ELF-1 (cell line): Measurements from ENCODE around the gene SBK2.
"Not testable (repeated sequence)": the region's sequence is repeated elsewhere in the genome, so short reads cannot be mapped to it uniquely, and the experiment has no call there.

Source experiments
- DNase-seq: peaks from one replicate; pipeline ENCODE4 v3.0.0-alpha.2; 2016; ENCODE audit warnings: low read depth, low spot score

The SBK2 gene

DNA sequence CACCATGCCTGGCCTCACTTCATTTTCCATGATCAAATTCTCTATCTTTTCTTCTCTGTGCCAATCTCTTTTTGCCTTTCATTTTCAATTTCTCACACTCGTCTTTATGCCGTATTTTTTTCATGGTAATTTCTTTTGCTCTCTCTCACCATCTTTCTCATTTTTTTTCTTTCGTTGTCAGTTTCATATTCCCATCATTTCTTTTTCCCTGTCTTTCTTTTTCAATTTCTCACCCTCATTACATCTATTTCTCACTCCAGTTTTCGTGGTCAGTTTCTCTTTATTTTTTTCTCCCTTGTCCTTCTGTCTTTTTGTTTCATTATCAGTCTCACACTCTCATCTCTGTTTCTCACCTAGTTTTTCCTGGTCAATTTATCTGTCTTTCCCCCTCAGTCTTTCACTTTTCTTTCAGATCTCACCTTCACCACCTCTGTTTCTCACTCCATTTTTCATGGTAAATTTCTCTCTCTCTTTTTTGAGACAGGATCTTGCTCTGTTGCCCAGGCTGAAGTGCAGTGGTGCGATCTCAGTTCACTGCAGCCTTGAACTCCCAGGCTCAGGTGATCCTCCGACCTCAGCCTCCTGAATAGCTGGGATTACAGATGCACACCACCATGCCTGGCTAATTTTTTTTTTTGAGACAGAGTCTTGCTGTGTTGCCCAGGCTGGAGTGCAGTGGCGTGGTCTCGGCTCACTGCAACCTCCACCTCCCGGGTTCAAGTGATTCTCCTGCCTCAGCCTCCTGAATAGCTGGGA, 34.6 kb downstream of the SBK2 start:
- DNase-seq: no peak

DNA sequence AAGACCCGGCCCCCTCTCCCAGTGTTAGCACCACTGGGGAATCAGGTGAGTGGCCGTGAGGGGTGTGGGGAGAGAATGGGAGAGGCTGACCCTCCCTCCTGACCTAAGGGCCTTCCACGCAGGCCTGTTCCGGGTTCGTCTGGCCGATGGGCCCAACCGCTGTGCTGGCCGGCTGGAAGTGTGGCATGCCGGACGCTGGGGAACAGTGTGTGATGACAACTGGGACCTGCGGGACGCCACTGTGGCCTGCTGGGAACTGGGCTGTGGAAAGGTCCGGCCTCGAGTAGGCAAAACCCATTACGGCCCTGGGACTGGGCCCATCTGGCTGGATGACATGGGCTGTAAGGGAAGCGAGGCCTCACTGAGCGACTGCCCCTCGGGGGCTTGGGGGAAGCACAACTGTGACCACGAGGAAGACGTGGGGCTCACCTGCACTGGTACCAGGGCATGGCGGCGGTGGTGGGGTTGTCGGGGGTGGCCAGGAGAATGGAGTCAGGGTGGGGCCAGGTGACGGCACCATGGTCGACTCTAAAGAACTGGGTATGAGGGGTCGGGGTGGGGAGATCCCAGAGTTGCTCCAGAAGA, 36.5 kb downstream of the SBK2 start:
- no peak for DNase-seq

DNA sequence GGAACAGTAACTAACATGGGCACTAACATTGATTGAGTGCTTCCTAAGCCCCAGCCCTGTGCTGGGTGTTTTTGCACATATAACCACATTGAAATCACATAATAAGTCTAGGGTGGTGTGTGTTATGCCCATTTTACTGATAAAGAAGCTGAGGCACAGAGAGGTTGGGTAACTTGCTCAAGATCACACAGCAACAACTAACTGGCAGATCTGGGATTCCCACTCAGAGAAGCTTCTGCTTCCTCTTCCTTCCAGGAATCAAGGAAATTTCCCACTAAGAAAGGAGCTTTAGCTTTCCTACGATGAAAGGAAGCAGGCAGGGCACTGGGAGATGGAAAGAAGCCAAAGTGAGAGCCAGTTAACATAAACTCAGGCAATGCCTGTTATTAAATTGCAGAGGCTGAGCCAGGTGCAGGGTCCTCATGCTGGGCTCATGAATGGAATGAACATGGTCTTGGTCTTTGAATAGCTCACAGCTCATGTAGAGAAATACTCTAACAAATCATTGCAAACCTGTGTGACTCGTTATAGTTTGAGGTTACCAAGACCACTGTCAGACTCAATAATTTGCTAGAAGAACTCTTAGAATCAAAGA, 38.6 kb downstream of the SBK2 start:
- no peak for DNase-seq

DNA sequence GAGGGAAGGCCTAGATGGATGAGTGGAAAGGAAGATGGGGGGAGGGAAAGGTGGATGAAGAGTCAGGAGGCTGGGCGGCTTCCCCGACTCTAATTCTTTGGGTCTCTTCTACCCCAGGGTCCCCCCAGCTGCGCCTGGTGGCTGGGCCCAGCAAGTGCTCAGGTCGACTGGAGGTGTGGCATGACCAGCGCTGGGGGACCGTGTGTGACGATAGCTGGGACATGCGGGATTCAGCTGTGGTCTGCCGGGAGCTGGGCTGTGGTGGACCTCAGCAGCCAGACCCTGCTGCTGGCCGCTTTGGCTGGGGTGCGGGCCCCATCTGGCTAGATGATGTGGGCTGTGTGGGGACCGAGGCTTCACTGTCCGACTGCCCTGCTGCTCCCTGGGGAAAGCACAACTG, 39.2 kb downstream of the SBK2 start:
- no peak for DNase-seq

DNA sequence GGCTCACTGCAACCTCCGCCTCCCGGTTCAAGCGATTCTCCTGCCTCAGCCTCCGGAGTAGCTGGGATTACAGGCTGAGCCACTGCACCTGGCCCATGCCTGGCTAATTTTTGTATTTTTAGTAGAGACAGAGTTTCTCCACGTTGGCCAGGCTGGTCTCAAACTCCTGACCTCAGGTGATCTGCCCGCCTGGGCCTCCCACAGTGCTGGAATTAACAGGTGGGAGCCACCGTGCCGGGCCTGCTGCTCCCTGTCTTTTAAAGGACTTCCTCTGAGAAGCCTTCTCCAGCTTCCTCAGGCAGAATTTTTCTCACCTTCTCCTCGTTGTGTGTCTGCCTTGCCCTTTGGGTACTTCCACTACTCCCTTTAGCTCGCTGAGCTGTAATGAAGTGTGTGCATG, 40.1 kb downstream of the SBK2 start:
- not testable (repeated sequence) for DNase-seq

DNA sequence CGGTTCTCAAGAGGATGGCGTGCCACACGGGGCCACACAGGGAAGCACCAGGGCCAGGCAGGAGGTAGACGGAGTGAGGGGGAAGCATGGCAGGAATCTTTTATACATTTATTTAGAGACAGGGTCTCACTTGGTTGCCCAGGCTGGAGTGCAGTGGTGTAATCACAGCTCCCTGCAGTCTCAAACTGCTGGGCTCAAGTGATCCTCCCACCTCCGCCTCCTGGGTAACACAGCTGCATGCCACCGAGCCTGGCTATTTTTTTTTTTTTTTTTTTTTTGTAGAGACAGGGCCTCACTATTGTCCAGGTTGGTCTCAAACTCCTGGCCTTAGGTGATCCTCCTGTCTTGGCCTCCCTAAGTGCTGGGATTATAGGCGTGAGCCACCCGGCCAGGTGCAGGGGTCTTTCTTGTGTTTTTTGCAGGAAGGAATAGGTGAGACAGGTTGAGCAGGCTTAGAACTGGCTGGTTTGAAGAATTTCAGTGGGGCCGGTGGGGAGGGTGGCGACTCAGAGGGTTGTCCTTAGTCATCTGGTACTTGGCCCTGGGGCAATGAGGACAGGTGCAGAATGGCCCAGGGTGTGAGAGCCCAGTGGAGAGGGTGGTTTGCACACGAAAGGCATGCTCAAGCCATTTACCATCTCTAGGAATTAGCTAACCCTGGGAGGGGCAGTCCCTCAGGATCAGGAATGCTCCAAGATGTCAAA, 41.1 kb downstream of the SBK2 start:
- DNase-seq: peak; percentile 95

DNA sequence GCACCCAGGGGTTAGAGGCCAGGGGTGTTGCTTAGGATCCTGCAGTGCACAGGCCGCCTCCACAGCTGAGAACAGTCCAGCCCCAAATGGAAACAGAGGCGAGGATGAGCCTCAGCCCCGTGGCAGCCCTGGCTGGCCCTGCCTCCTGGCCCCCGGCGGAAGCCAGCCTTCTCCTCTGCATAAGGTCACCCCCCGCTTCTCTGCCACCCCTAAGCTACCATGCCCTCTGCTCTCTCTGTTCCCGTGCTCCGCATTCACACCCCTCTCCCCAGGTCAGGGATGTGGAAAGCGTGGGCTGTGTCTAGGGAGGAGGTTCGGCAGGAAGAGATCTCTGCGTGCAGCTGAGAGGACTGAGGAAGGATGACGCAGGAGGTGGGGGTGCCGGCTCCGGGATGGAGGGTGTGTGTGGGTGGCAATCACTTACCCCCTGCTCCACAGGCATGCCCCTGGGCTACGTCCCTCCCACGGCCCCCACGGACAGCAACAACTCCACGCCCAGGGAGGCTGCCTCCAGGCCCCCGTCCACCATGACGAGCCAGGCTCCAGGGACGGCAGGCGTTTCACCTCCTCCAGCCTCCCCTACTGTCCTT, 42.7 kb downstream of the SBK2 start:
- no peak for DNase-seq

DNA sequence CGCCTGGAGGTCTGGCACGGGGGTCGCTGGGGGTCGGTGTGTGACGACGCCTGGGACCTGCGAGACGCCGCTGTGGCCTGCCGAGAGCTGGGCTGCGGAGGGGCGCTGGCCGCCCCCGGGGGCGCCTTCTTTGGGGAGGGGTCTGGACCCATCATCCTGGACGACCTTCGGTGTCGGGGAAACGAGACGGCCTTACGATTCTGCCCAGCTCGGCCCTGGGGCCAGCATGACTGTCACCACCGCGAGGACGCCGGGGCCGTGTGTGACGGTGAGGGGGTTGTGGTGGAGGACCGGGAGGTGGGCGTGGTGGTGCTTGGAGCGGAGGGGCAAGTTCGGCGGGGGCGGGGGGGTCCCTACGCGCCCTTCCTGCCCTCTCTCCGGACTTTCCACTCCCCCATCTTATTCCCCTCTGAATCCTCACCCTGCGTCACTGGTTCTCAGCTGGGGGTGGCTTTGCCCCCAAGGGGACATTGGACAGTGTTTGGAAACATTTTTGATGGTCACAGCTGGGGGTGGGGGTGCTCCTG, 43.2 kb downstream of the SBK2 start:
- no peak for DNase-seq

DNA sequence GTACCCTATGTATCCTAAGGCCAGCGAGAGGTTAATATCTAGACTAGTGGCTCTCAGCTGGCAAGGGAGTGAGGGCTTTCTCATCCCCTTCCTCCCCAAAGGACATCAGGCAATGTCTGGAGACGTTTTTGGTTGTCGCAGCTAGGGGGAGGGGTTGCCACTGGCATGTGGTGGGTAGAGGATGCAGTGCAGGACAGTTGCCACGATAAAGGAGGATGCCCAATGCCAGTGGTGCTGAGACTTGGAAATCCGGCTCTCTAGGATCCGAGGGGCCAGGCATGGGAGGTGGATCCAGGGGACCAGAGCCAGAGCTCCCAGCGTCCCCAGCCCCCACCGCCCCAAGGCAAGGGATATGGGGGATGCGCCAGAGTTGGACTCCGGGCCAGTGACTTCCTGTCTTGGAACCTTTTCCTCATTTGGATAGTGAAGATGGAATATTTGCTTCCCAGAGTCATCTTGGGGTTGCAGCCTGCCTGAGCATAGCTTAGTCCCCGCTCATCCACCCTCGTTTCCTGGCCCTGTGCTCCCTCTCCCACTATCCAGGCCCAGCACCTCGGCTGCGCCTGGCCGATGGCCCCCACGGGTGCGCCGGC, 43.8 kb downstream of the SBK2 start:
- no peak for DNase-seq

DNA sequence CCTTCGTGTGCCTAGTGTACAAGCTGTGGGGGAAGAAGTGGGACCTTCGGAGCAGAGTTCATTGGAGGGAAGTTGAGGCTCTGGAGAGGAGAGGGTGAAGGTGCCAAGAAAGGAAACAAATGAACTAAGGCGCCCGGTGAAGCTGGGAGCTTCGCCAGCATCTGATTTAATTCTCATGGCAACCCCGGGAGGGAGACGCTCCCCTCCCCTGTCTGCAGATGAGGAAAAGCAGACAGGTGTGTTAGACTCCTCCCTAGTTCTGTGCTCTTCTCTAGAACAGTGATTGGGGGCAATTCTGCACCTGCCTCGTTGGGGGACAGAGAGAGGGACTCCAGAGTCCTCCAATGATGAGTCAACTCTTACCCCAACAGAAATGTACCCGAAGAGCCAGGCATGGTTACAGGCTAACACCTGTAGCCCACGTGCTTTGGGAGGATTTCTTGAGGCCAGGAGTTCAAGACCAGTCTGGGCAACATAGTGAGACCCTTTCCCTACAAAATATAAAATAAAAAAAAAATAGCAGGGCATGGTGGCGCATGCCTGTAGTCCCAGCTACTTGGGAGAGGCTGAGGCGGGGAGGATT, 44.5 kb downstream of the SBK2 start:
- DNase-seq: no peak

DNA sequence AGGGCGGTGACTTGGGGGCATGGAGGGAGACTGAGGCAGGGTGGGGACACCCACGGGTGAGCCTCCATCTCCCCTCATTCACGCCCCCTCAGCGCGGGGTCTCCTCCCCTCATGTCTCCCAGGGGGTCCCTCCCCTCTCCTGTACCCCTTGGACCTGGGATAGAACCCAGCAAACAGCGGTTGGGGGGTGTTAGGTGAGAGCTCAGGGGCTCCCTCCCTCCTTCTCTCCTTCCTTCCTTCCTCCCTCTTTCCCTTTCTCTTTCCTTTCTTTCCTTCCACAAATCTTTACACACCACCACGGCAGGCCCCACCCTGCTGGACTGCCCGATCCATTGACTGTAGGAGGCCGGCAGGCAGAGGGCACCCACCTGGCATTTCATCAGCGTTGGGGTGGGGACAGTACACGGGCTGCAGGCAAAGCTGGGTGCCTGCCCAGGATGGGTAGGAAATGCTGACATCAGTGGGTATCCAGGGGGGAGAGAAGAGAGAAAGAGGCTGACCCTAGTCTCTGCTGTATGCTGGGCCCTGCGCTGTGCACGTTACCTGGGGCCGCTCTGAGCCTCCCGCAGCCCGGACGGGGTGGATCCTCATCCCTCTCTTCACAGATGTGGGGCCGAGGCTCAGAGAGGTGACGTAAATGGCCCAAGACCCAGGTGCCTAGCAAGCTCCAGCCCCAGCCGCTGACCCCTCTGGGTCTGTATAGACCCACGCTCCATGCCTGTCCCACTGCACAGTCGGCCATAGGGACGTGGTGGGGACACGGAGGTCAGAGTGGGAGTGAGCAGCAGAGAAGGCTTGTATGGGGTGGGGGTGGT, 45.2 kb downstream of the SBK2 start:
- DNase-seq: no peak

DNA sequence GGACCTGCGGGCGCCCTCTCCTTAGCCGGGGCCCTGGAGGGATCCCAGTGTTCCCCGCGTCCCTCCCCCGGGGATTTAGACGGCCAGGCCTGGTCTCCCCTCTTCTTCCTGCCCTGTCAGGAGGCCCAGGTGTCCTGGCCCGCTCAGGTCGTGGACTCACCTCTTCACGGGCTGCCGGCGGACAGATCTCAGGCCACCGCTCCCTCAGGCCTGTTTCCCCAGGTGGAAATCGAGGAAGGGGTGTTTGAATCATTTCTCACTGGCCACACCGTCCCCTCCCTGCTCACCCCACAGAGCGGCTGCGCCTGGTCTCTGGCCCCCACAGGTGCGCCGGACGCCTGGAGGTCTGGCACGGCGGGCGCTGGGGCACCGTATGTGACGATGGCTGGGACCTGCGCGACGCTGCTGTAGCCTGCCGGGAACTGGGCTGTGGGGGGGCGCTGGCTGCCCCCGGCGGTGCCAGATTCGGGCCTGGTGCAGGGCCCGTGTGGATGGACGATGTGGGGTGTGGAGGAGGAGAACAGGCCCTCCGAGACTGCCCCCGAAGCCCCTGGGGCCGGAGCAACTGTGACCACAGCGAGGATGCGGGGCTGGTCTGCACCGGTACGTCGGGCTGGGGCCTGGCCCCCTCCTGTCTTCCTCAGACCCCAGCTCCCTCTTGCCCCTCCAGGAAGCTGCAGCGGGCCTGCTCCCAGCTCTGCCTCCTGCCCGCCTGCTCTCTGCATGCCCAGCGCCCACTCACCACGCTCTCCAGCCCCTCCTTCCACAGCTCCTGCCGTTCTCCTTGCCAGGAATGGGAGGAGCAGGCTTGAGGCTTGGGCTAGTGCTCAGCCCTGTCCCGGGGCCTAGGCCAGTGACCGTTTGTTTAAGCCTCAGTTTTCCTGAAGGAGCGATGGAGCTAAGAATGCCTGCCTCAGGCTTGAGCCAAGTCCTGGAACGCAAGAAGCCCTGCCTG, 46.2 kb downstream of the SBK2 start:
- DNase-seq: no peak

DNA sequence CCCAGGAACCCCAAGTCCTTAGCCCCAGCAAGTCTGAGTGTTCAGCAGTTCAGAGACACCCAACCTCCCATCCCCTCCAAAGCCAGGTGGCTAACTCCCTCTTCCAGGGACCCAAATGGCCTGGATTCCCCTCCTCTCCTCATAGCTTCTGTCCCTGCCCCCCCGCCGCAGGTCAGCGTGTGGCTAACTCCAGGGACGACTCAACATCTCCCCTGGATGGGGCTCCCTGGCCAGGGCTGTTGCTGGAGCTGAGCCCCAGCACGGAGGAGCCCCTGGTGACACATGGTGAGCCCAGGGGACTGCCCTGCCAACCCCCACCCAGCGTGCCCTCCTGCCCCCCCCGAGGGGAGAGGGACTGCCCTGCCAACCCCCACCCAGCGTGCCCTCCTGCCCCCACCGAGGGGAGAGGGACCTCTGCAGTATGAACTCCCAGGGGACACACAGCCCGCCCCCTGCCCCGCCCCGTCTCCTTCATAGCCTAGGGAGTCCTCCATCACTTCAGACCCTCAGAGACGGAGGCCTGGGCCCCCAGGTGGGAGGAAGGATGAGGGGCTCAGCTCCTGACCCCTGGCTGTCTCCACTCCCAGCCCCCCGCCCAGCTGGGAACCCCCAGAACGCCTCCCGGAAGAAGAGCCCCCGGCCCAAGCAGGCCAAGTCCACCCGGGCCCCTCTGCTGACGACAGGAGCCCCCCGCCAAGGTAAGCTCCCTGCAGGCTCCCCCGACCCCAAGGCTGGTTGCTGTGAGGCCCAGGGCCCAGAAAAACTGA, 47.0 kb downstream of the SBK2 start:
- DNase-seq: no peak

DNA sequence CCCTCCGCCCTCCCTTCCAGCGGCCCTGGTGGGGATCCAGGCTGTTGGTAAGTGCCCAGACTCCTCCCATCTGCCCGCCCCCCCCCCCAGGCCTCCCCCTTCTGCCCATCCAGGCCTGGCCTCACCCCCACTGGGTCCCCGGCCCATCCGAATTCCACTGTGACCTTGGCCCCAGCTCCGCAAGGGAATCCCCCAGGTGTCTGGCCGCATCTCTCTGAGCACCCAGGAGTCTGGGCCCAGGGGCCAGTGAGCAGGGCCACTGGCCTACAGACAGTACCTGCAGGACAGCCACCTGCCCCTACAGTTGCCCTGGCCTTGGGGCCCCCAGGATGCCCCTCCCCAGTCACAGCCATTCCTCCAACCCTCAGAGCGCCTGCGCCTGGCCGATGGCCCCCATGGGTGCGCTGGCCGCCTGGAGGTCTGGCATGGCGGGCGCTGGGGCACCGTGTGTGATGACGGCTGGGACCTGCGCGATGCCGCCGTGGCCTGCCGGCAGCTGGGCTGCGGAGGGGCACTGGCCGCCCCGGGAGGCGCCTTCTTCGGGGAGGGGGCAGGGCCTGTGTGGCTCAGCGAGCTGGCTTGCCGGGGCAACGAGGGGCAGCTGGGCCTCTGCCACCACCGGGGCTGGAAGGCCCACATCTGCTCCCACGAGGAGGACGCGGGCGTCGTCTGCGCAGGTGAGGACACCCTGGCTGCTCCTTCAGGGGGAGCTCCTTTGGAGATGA, 47.8 kb downstream of the SBK2 start:
- DNase-seq: no peak

DNA sequence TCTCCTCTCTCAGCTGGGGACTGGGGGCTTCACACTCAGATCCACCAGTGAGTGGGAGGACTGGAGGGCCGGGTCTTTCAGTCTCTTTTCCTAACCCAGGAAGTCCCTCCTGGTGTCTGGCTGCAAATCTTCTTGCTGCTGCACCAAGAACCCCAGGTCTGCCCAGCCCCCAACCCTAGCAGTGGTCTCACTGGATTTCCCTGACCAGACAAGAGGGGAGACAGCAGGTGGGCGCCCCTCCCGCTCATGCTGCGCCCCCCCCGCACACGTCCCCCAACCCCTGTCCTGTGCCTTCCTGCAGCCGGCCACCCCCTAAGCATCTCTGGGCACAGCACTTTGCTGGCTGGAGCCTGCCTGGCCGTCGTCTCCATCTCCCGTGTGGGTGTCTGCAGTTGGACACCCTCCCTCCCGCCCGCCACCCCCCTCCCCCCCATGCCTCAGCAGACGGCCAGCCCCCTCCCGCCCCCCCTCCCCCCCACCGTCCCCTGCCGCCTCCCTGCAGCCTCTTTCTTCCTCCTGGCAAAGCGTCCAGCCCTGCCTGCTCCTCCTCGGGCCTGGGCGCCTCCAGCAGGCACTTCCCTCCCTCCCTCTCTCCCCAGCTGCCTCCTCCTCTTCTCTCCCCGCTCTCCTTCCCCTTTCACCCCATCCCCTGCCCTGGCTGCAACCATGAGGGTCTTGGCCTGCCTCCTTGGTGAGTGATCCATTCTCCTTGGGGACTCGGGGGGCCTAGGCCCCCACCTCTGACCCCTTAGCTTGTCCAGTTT, 48.8 kb downstream of the SBK2 start, which contains the start of gene SSC5D:
Gene SSC5D (plus strand): TSS at position 513 of the 764 bp plus-strand sequence. CDS start 154 bp downstream, at position 667.
- DNase-seq: no peak

DNA sequence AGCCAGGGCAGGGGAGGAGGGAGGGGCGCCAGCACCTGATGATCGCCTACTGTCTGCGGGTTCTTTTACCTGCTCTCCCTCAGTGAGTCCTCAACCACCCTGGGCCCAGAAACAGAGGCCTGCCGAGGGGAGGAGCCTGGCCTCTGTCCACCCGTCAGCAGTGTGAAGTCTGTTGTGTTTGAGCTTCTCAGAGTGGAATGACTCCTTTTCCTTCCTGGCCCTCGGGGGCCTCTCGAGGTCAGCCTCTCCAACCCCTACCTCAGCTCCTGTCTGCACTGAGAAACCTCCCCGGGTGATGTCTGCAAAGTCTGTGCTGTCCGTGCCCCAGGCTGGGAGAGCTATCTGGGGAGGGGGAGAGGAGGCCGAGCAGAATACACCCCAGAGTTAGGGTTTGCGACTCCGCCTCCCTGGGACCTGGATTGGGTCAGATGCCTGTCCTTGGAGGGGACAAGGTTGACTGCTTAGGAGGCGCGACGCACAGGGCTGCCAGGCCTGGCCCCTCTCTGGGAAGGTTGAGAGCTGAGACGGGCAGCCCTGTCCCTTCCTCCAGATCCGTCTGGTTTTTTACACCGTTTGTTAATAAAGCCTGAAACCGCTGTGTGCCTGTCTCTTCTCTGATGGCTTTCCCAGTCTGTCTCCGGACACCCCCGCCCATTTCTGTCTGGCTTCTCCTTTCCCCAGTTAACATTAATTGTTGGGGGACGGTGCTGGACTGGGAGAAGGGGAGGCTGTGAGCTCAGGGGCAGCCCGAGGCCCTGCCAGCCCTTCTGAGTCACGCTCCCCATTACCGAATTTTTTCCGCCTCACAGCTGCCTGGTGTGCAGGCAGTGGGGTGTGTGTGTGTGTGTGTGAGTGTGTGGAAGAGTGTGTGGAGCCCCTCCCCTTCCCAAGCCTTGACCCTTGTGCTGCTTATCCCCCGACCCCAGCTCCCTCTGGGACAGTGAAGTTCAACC, 49.7 kb downstream of the SBK2 start:
- peak; percentile 92 for DNase-seq
